B cell (primary cell): ENCODE results near the gene EEF1A2. TPM values are rescaled to one million over a fixed set of nuclear protein-coding genes. Genes with fewer than 3 reads are reported as not detected.

Experiments
- ATAC-seq: fragments of 200-7000 bp; cut with Tn5 transposase; one replicate; pipeline ENCODE4 v1.10.0; 2021; ENCODE audit warnings: low read depth, mild to moderate bottlenecking, moderate number of reproducible peaks, moderate library complexity
- CTCF ChIA-PET: fragments of 350-600 bp; sonication (Branson Sonifier 250); formaldehyde crosslinking; loops from one replicate; lab custom pipeline; 2021; ENCODE audit warnings: antibody characterized with exemption, inconsistent platforms; lab: Charles Lee
- POLR2A ChIA-PET: fragments of 350-600 bp; sonication (Branson Sonifier 250); formaldehyde crosslinking; loops from one replicate; lab custom pipeline; 2021; ENCODE audit warnings: antibody characterized with exemption; lab: Charles Lee
- DNase-seq: peaks from one replicate; pipeline ENCODE4 v3.0.0; 2013
- H2AFZ ChIP-seq: 2 replicates; pipeline ENCODE4 v1.6.1; 2012; ENCODE audit warnings: mild to moderate bottlenecking, low read depth, low read length; ENCODE audit not compliant: insufficient read depth, poor library complexity, severe bottlenecking
- H3K27ac ChIP-seq, 2 donors: 1 replicate in 1 of 2; 2 replicates in 1 of 2; pipeline ENCODE4 v1.5.1; 2012 to 2013; ENCODE audit warnings: low read length in 2 of 2, mild to moderate bottlenecking in 2 of 2, moderate library complexity in 1 of 2
- H3K27me3 ChIP-seq, 4 experiments: fragments of 200-600 bp in 1 of 4; sonication (generic) in 1 of 4; replicated peaks in 1 of 4; 1 replicate in 2 of 4; 2 replicates in 2 of 4; pipeline versions ENCODE4 v1.6.1 to v1.7.0; 2013 to 2016; ENCODE audit warnings: low read length in 3 of 4, mild to moderate bottlenecking in 2 of 4, mixed read lengths in 1 of 4, moderate library complexity in 1 of 4; ENCODE audit not compliant: insufficient read depth in 4 of 4, control insufficient read depth in 3 of 4; ENCODE audit errors: control extremely low read depth in 1 of 4
- H3K36me3 ChIP-seq, 2 experiments: replicated peaks in 1 of 2; 1 replicate in 1 of 2; 2 replicates in 1 of 2; pipeline versions ENCODE4 v1.6.1 to v1.7.1; 2013; ENCODE audit warnings: low read length in 1 of 2; ENCODE audit not compliant: insufficient read depth in 2 of 2, control insufficient read depth in 1 of 2; ENCODE audit errors: control extremely low read depth in 1 of 2, extremely low read depth in 1 of 2
- H3K4me1 ChIP-seq, 2 donors: fragments of 200-600 bp in 1 of 2; sonication (generic) in 1 of 2; 1 replicate in 1 of 2; 2 replicates in 1 of 2; pipeline versions ENCODE4 v1.5.1 to v1.6.1; 2013 to 2017; ENCODE audit warnings: low read length in 2 of 2; ENCODE audit not compliant: control insufficient read depth in 2 of 2, insufficient read depth in 2 of 2
- H3K4me2 ChIP-seq: replicated peaks from 2 replicates; pipeline ENCODE3; 2012; ENCODE audit warnings: mild to moderate bottlenecking, low read depth, low read length; ENCODE audit not compliant: poor library complexity, severe bottlenecking
- H3K4me3 ChIP-seq, 5 experiments: fragments of 200-600 bp in 1 of 5; sonication (generic) in 1 of 5; 1 replicate in 3 of 5; 2 replicates in 2 of 5; pipeline versions ENCODE4 v1.5.1 to v1.7.0; 2011 to 2016; ENCODE audit warnings: low read length in 4 of 5, mild to moderate bottlenecking in 4 of 5, low read depth in 2 of 5, control low read depth in 1 of 5, moderate library complexity in 1 of 5; ENCODE audit not compliant: insufficient read depth in 1 of 5; ENCODE audit errors: control extremely low read depth in 1 of 5, extremely low read depth in 1 of 5
- H3K79me2 ChIP-seq: fragments of 200-600 bp; sonication (generic); one replicate; pipeline ENCODE4 v1.6.0; 2016; ENCODE audit warnings: low read length; ENCODE audit not compliant: control insufficient read depth, insufficient read depth
- H3K9ac ChIP-seq: fragments of 200-600 bp; sonication (generic); 2 replicates; pipeline ENCODE4 v1.6.1; 2017; ENCODE audit warnings: mild to moderate bottlenecking, low read length, moderate library complexity
- H3K9me3 ChIP-seq, 3 donors: one replicate each; pipeline versions ENCODE4 v1.6.1 to v1.7.1; 2013; ENCODE audit warnings: low read length in 2 of 3; ENCODE audit not compliant: control insufficient read depth in 2 of 3, insufficient read depth in 1 of 3; ENCODE audit errors: control extremely low read depth in 1 of 3
- H4K20me1 ChIP-seq: 2 replicates; pipeline ENCODE4 v1.6.0; 2012; ENCODE audit warnings: mild to moderate bottlenecking, low read length; ENCODE audit not compliant: insufficient read depth, control insufficient read depth, poor library complexity, severe bottlenecking
- H3K27ac Mint-ChIP-seq: one replicate; pipeline ENCODE4 v1.8.0; 2021; ENCODE audit warnings: mixed read lengths
- H3K27me3 Mint-ChIP-seq: one replicate; pipeline ENCODE4 v1.8.0; 2021; ENCODE audit warnings: mixed read lengths
- H3K4me1 Mint-ChIP-seq: one replicate; pipeline ENCODE4 v1.8.0; 2021; ENCODE audit warnings: mixed read lengths
- H3K4me3 Mint-ChIP-seq: one replicate; pipeline ENCODE4 v1.8.0; 2021; ENCODE audit warnings: mixed read lengths
- H3K9me3 Mint-ChIP-seq: one replicate; pipeline ENCODE4 v1.8.0; 2022; ENCODE audit warnings: mixed read lengths; ENCODE audit not compliant: insufficient read depth
- EZH2 ChIP-seq: IDR thresholded peaks from 2 replicates; pipeline ENCODE4 v1.6.1; 2012; ENCODE audit warnings: borderline replicate concordance, low read depth, mild to moderate bottlenecking, moderate library complexity, low read length; ENCODE audit not compliant: insufficient read depth, poor library complexity, severe bottlenecking
- WGBS: methylation state at CpG from one replicate; pipeline ENCODE4 v1.1.5; 2013; ENCODE audit warnings: missing lambda C conversion rate; ENCODE audit not compliant: insufficient coverage; 5-methylcytosine and 5-hydroxymethylcytosine counted together
- intact Hi-C: fragments of 100-400 bp; cut with micrococcal nuclease; formaldehyde crosslinking; loops from one replicate; pipeline ENCODE4 v1.10.0; 2022
- polyA plus RNA-seq: library from polyadenylated mRNA; depleted of rRNA; stranded (reverse); fragments of >200 nt; gene quantifications from 2 replicates; pipeline ENCODE4 v1.2.3, GENCODE V29; 2012
- total RNA-seq, 2 donors: library from RNA; stranded (reverse); fragments of 120-200 nt in 1 of 2; gene quantifications; 1 replicate in 1 of 2; 2 replicates in 1 of 2; pipeline versions ENCODE4 v1.2.3 to v1.2.4, GENCODE V29; 2013 to 2022
- TF ChIP-seq, protein P1 (sequence below): fragments of 200-600 bp; IDR thresholded peaks from one replicate; pipeline ENCODE4 v1.8.0; 2022; ENCODE audit warnings: antibody characterized with exemption, mild to moderate bottlenecking

Gene EEF1A2
- total and polyA plus RNA-seq, 2 donors (not counting 1 experiment from before 2014, with no cell fraction given) = 2.2 to 2.9 TPM

- no peak overlapping the region for H3K27ac ChIP-seq
- H3K27me3 Mint-ChIP-seq = peaks cover 37% of the 10 kb centered on the region
- H3K27ac Mint-ChIP-seq = no peak overlapping the region
- CTCF ChIA-PET = interaction anchor here (0.7 kb wide), 1 partner anchor 803 kb away, joined by 3 read pairs; no protein-coding TSS in a partner anchor
- no peak overlapping the region for H3K4me2 ChIP-seq
- H3K36me3 ChIP-seq = no peaks in the 10 kb centered on the region
- peaks cover 0 to 2% (median 0%) of the 10 kb centered on the region in 3 donors for H3K9me3 ChIP-seq
- H3K9me3 Mint-ChIP-seq = no peaks in the 10 kb centered on the region
- ATAC-seq = no peak
- no peak overlapping the region for H3K4me3 Mint-ChIP-seq
- peaks cover under 1 to 4% of the 10 kb centered on the region in 2 donors for H3K4me1 ChIP-seq
- no peaks in the 10 kb centered on the region for H3K79me2 ChIP-seq
- no peak overlapping the region for H2AFZ ChIP-seq
- H3K4me1 Mint-ChIP-seq = peaks cover 7% of the 10 kb centered on the region
- no peak for TF ChIP-seq EZH2
- TF ChIP-seq, protein P1, sequence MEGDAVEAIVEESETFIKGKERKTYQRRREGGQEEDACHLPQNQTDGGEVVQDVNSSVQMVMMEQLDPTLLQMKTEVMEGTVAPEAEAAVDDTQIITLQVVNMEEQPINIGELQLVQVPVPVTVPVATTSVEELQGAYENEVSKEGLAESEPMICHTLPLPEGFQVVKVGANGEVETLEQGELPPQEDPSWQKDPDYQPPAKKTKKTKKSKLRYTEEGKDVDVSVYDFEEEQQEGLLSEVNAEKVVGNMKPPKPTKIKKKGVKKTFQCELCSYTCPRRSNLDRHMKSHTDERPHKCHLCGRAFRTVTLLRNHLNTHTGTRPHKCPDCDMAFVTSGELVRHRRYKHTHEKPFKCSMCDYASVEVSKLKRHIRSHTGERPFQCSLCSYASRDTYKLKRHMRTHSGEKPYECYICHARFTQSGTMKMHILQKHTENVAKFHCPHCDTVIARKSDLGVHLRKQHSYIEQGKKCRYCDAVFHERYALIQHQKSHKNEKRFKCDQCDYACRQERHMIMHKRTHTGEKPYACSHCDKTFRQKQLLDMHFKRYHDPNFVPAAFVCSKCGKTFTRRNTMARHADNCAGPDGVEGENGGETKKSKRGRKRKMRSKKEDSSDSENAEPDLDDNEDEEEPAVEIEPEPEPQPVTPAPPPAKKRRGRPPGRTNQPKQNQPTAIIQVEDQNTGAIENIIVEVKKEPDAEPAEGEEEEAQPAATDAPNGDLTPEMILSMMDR = no peak
- no peak overlapping the region for H3K9ac ChIP-seq
- POLR2A ChIA-PET = no interaction called here
- DNase-seq = no peak
- 47% methylated on average over 13 of the region's 21 CpGs for WGBS
- intact Hi-C loops = no loop called here
- H3K27me3 ChIP-seq = peaks cover 0 to 61% (median 13%) of the 10 kb centered on the region in 4 experiments
- H4K20me1 ChIP-seq = no peaks in the 10 kb centered on the region
- H3K4me3 ChIP-seq = no peak overlapping the region
Observed at GRCh38 chr20:63477061-63477616, 21.7 kb downstream of the EEF1A2 start.

- H3K27ac Mint-ChIP-seq = no peak overlapping the region
- no peak overlapping the region for H2AFZ ChIP-seq
- H3K9me3 ChIP-seq = peaks cover 0 to 2% (median 0%) of the 10 kb centered on the region in 3 donors
- no peak overlapping the region for H3K27ac ChIP-seq
- whole genome bisulfite sequencing = 21% methylated on average over 15 of the region's 16 CpGs
- peaks cover 0 to 62% (median 17%) of the 10 kb centered on the region in 4 experiments for H3K27me3 ChIP-seq
- H3K9me3 Mint-ChIP-seq = no peaks in the 10 kb centered on the region
- no peak overlapping the region for H3K4me3 ChIP-seq
- no peak overlapping the region for H3K4me2 ChIP-seq
- ChIA-PET CTCF (interaction anchor here (0.5 kb wide), 1 partner anchor 330 kb away, joined by 3 read pairs; no protein-coding TSS in a partner anchor), POLR2A (no interaction called here)
- H3K27me3 Mint-ChIP-seq = peaks cover 34% of the 10 kb centered on the region
- no peaks in the 10 kb centered on the region for H3K79me2 ChIP-seq
- no peak for ATAC-seq
- no peak overlapping the region for H3K9ac ChIP-seq
- no peaks in the 10 kb centered on the region for H4K20me1 ChIP-seq
- peaks cover 4 to 6% of the 10 kb centered on the region in 2 donors for H3K4me1 ChIP-seq
- peaks cover 7% of the 10 kb centered on the region for H3K4me1 Mint-ChIP-seq
- no peak overlapping the region for H3K4me3 Mint-ChIP-seq
- intact Hi-C loops = no loop called here
- TF ChIP-seq EZH2 = no peak
- TF ChIP-seq, protein P1 = no peak
- H3K36me3 ChIP-seq = no peaks in the 10 kb centered on the region
- DNase-seq = no peak
Observed at GRCh38 chr20:63475209-63475608, 23.7 kb downstream of the EEF1A2 start.
